NCI-H524 treated with DMSO at 0.1 percent for 48 hours (cell line): ENCODE data around the gene KLF9.
"Not testable (repeated sequence)": the region's sequence is repeated elsewhere in the genome, so short reads cannot be mapped to it uniquely, and the experiment has no call there.

Experiments
- DNase-seq: peaks from one replicate; lab custom pipeline; 2025; lab: John Stamatoyannopoulos, UW

The KLF9 gene

GRCh38 chr9:70403618-70404025, 10.8 kb downstream of the KLF9 start:
- DNase-seq = no peak

DNA sequence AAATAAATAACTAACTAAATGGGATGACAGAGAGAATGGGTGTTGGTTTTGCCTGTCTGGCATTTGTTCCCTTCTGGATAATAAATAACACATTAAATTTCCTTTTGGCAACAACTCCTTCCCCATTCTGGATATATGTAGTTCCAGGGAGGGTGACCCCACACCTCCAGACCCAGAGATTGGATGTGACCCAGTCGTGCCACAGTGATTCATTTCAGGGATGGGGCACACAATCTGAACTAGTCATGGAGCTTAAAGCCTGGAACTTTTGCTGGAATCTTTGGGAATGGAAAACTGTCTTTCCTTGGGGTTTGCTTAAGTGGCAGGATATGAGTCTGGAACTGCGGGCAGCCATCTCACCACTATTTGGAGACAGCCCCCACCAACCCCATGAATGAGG, 11.3 kb downstream of the KLF9 start:
- DNase-seq = no peak

- DNase-seq = no peak
Measured at GRCh38 chr9:70402213-70402612, 12.2 kb downstream of the KLF9 start.

DNA sequence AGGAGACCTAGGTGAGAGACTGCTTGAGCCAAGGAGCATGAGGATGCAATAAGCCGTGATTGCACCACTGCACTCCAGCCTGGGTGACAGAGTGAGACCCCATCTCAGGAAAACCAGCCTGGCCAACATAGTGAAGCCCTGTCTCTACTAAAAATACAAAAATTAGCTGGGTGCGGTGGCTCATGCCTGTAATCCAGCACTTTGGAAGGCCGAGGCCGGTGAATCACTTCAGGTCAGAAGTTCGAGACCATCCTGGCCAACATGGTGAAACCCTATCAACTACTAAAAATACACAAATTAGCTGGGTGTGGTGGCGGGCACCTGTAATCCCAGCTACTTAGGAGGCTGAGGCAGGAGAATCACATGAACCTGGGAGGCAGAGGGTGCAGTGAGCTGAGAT, 13.2 kb downstream of the KLF9 start:
- DNase-seq = not testable (repeated sequence)

GRCh38 chr9:70400107-70400892, 14.2 kb downstream of the KLF9 start:
- no peak for DNase-seq

- no peak for DNase-seq
Measured at GRCh38 chr9:70399141-70399540, 15.3 kb downstream of the KLF9 start.

DNA sequence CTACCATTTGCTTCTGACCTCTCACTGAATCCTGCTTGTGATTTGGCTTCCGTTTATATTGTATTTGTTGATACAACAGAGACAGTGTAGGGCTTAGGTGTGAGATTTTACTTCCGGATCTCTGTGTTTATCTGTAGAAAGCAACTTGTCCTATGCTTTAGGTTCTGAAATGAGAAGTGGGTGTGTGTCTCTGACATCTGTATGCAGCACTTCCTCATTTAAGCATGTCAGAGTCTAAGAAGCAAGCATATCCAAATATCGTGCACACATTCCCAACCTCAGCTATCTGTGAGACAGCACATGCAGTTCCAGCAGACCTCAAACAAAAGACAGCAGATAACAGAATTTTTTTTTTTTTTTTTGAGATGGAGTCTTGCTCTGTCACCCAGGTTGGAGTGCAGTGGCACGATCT, 16.3 kb downstream of the KLF9 start:
- no peak for DNase-seq

DNA sequence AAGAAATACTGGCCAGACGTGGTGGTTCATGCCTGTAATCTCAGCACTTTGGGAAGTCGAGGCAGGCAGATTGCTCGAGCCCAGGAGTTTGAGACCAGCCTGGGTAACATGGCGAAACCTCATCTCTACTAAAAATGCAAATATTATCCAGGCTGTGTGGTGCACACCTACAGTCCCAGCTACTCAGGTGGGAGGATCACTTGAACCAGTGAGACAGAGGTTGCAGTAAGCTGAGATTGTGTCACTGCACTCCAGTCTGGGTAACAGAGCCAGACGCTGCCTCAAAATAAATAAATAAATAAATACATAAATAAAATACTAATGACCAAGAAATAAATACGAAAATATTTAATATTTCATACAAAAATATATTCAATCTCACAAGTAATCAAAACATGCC, 18.8 kb downstream of the KLF9 start:
- DNase-seq = no peak

DNA sequence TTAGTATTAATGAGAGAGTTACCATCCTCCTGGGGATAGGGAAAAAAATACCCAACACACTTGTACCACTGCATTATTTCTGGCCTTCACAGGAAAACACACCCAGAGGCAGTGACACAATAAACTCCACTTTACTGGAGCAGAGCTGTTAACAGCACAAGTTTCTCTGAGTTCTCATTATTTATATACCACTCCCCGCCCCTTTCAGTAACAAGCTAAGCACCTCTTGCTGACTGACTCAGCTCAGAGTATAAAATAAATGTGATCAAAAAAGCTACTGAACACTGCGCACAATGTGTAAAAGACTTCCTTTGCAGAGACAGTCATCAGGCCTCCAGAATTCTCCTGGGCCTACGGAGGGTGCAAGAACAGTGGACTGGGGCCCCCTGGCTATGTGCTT, 21.6 kb downstream of the KLF9 start:
- no peak for DNase-seq

GRCh38 chr9:70392189-70392588, 22.3 kb downstream of the KLF9 start:
- no peak for DNase-seq

GRCh38 chr9:70390933-70391341, 23.5 kb downstream of the KLF9 start:
- DNase-seq = no peak

- DNase-seq = no peak
Measured at GRCh38 chr9:70389621-70390266, 24.7 kb downstream of the KLF9 start.

GRCh38 chr9:70389188-70389587, 25.3 kb downstream of the KLF9 start:
- no peak for DNase-seq

- no peak for DNase-seq
Measured at GRCh38 chr9:70387663-70388062, 26.8 kb downstream of the KLF9 start.

- DNase-seq = no peak
Measured at GRCh38 chr9:70385426-70385825, 29.0 kb downstream of the KLF9 start.

DNA sequence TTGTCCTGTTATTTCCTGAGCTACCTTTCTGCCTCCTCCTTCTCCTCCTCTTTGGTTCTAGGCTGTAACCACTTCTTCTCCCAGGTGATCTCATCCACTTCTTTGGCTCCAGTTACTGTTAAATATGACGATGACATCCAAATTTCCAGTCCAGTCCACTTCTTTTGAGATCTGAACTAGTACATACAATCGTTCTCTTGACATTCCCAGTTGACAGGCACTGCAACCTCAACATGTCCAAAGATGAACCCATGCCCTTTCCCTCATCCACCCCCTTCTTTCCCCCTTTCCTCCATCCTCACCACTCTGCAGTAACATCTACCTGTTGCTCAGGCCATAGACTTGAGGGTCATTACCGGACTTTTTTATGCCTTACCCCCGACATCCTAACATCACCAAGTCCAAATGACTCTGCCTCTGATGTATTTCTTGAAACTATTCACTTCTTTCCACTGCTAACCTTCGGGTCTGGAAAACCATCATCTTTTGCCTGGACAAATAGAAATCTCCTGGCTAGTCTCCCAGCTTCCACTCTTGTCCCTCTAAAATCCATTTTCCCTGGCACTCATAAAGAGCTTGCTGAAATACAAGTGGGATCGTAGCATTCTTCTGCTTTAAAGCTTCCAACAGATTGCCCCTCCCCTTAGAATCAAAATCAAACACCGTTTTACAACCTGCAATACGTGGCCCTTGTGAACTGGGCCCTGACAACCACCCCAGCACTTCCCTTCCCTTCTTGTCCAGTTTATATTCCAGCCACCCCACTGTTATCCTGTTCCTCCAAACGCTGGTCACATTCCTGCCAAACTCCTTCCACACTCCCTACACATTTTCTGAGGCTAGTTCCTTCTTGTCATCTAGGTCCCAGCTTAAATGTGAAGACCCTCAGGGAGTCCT, 31.5 kb downstream of the KLF9 start:
- no peak for DNase-seq

GRCh38 chr9:70382046-70382708, 32.3 kb downstream of the KLF9 start:
- no peak for DNase-seq

DNA sequence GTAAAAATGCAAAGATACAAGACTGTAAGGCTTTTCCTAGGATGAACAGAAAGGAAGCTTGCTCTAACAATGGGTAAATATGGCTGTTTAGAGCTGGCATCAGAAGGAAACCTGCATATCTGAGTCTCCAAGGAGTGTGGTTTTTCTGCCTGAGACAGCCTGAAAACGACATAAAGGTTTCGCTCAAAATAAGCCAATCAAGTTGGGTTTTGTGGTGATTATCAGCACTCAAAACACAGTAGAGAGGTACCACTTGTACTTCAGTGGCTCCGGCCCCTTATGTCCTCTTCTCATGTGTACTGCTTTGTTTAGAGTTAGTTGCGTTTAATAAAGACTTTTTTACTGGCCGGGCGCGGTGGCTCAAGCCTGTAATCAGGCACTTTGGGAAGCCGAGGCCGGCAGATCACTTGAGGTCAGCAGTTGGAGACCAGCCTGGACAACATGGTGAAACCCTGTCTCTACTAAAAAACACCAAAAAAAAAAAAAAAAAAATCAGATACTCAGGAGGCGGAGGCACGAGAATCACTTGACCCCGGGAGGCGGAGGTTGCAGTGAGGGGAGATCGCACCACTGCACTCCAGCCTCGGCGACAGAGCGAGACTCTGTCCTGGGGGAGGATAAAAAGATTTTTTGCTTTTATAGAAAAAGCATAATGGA, 39.4 kb downstream of the KLF9 start:
- DNase-seq = no peak

GRCh38 chr9:70367305-70367930, 47.0 kb downstream of the KLF9 start:
- DNase-seq = no peak

DNA sequence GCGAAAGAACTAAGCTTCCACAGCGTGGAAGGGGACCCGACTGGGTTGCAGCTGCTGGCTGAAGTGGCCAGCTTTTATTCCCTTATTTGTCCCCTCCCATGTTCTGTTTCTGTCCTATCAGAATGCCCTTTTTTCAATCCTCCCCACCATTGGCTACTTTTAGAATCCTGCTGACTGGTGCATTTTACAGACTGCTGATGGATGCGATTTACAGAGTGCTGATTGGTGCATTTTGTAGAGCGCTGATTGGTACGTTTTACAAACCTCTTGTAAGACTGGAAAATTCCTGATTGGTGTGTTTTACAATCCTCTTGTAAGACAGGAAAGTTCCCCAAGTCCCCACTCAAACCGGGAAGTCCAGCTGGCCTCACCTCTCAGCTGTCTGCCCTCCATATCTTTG, 50.7 kb downstream of the KLF9 start:
- no peak for DNase-seq

DNA sequence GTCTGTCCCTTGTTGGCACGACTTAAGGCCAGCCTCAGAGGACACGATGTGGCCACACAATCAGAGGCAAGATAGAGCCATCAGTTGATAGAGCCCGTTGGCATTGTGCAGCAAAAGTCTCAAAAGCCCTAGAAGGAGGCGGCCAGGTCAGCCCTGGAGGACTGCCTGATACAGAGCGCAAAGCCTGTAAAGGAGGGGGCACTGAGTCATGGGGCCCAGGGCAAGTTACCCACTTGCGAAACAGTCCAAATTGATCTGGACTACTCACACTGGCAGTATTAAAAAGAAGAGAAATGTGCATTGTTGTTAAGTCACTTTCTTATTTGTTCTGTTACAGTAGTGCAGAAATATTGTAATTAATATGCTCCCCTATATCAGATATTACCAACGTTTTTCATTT, 51.5 kb downstream of the KLF9 start:
- DNase-seq = no peak
